MM.1S (cell line): ENCODE results near the gene PLS1.

Experiments
- DNase-seq: peaks from one replicate; pipeline ENCODE4 v3.0.0-alpha.2; 2015
- H2AFZ ChIP-seq: fragments of 300-600 bp; sonication (generic); 2 replicates; pipeline ENCODE4 v1.6.0; 2016; ENCODE audit warnings: antibody characterized with exemption, low read length
- H3F3A ChIP-seq: fragments of 300-600 bp; sonication (generic); 2 replicates; pipeline ENCODE4 v1.6.1; 2016; ENCODE audit warnings: mild to moderate bottlenecking, antibody characterized with exemption, low read length, moderate library complexity, mixed read lengths; ENCODE audit not compliant: insufficient read depth
- H3K27ac ChIP-seq: fragments of 300-600 bp; sonication (generic); 2 replicates; pipeline ENCODE4 v1.5.1; 2016; ENCODE audit warnings: mild to moderate bottlenecking, low read length
- H3K27me3 ChIP-seq: fragments of 300-600 bp; sonication (generic); replicated peaks from 2 replicates; pipeline ENCODE4 v1.6.0; 2016; ENCODE audit warnings: low read length; ENCODE audit not compliant: insufficient read depth
- H3K36me3 ChIP-seq: fragments of 300-600 bp; sonication (generic); replicated peaks from 2 replicates; pipeline ENCODE4 v1.6.1; 2016; ENCODE audit warnings: mild to moderate bottlenecking, low read length, mixed read lengths; ENCODE audit not compliant: insufficient read depth
- H3K4me1 ChIP-seq: fragments of 300-600 bp; sonication (generic); 2 replicates; pipeline ENCODE4 v1.6.1; 2016; ENCODE audit warnings: low read length, mixed read lengths
- H3K4me2 ChIP-seq: fragments of 300-600 bp; sonication (generic); 2 replicates; pipeline ENCODE4 v1.6.0; 2016; ENCODE audit warnings: low read depth, low read length
- H3K4me3 ChIP-seq: fragments of 300-600 bp; sonication (generic); 2 replicates; pipeline ENCODE4 v1.5.1; 2016; ENCODE audit warnings: low read length, mixed read lengths
- H3K79me2 ChIP-seq: fragments of 300-600 bp; sonication (generic); 2 replicates; pipeline ENCODE4 v1.6.1; 2016; ENCODE audit warnings: mixed run types, low read length, mixed read lengths
- H3K9ac ChIP-seq: fragments of 300-600 bp; sonication (generic); 2 replicates; pipeline ENCODE4 v1.6.1; 2016; ENCODE audit warnings: low read length, mixed read lengths
- H3K9me2 ChIP-seq: fragments of 300-600 bp; sonication (generic); replicated peaks from 2 replicates; pipeline ENCODE4 v1.6.1; 2016; ENCODE audit warnings: mild to moderate bottlenecking, low read length, mixed read lengths; ENCODE audit not compliant: insufficient read depth
- H3K9me3 ChIP-seq: fragments of 300-600 bp; sonication (generic); replicated peaks from 2 replicates; pipeline ENCODE4 v1.6.1; 2016; ENCODE audit warnings: mild to moderate bottlenecking, low read length, mixed read lengths; ENCODE audit not compliant: insufficient read depth
- H4K20me1 ChIP-seq: fragments of 300-600 bp; sonication (generic); 2 replicates; pipeline ENCODE4 v1.6.1; 2016; ENCODE audit warnings: mild to moderate bottlenecking, low read length, moderate library complexity, mixed read lengths; ENCODE audit not compliant: insufficient read depth
- EZH2 ChIP-seq: fragments of 300-600 bp; sonication (generic); optimal IDR thresholded peaks from 2 replicates; pipeline ENCODE3; 2017; ENCODE audit warnings: low read depth, mild to moderate bottlenecking, antibody characterized with exemption, low read length, mixed read lengths
- EZH2phosphoT487 ChIP-seq: fragments of 300-600 bp; sonication (generic); IDR thresholded peaks from 2 replicates; pipeline ENCODE4 v1.6.1; 2018; ENCODE audit warnings: antibody characterized with exemption, low read length
- TF ChIP-seq, protein P1 (sequence below): fragments of 300-600 bp; sonication (generic); IDR thresholded peaks from 2 replicates; pipeline ENCODE4 v1.5.1; 2016; ENCODE audit warnings: antibody characterized with exemption, low read length, mixed read lengths

PLS1 gene

GRCh38 chr3:142650001-142650693 lies 54.0 kb downstream of the PLS1 start:
- Histone ChIP-seq H3K4me2 (no peak overlapping the region), H2AFZ (no peak overlapping the region), H3K79me2 (no peaks in the 10 kb centered on the region), H4K20me1 (no peaks in the 10 kb centered on the region), H3K4me3 (no peak overlapping the region), H3F3A (no peaks in the 10 kb centered on the region), H3K9me3 (no peaks in the 10 kb centered on the region), H3K4me1 (no peaks in the 10 kb centered on the region), H3K27me3 (no peaks in the 10 kb centered on the region), H3K9me2 (no peaks in the 10 kb centered on the region), H3K27ac (no peak overlapping the region), H3K36me3 (no peaks in the 10 kb centered on the region), H3K9ac (no peak overlapping the region)
- TF ChIP-seq, protein P1, sequence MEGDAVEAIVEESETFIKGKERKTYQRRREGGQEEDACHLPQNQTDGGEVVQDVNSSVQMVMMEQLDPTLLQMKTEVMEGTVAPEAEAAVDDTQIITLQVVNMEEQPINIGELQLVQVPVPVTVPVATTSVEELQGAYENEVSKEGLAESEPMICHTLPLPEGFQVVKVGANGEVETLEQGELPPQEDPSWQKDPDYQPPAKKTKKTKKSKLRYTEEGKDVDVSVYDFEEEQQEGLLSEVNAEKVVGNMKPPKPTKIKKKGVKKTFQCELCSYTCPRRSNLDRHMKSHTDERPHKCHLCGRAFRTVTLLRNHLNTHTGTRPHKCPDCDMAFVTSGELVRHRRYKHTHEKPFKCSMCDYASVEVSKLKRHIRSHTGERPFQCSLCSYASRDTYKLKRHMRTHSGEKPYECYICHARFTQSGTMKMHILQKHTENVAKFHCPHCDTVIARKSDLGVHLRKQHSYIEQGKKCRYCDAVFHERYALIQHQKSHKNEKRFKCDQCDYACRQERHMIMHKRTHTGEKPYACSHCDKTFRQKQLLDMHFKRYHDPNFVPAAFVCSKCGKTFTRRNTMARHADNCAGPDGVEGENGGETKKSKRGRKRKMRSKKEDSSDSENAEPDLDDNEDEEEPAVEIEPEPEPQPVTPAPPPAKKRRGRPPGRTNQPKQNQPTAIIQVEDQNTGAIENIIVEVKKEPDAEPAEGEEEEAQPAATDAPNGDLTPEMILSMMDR, result no peak
- TF ChIP-seq EZH2phosphoT487, result no peak
- no peak for TF ChIP-seq EZH2
- DNase-seq, result no peak

DNA sequence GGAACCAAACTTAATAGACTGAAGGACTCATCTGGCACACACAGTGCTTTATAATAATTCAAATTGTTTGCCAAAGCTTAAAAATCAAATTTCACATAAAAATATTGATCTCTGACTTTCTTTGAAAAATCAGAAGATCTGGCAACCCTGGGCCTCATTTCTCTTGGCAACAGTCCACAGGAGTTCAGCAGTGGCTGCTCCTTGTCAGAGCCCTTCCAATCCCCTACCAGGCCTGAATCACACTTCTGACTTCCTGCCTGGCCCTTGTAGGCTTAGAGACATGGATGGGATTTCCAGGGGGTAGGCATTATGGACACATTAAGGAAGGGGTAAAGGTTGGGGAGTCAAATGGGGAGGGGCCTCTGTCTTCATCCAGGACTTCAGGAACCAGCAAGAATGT lies 55.5 kb downstream of the PLS1 start:
- Histone ChIP-seq H4K20me1 (no peaks in the 10 kb centered on the region), H3K4me1 (no peaks in the 10 kb centered on the region), H3F3A (no peaks in the 10 kb centered on the region), H3K27me3 (no peaks in the 10 kb centered on the region), H3K4me2 (no peak overlapping the region), H3K79me2 (no peaks in the 10 kb centered on the region), H3K9me2 (no peaks in the 10 kb centered on the region), H3K27ac (no peak overlapping the region), H3K36me3 (no peaks in the 10 kb centered on the region), H3K4me3 (no peak overlapping the region), H3K9me3 (no peaks in the 10 kb centered on the region), H3K9ac (no peak overlapping the region), H2AFZ (no peak overlapping the region)
- no peak for DNase-seq
- TF ChIP-seq EZH2phosphoT487, result no peak
- no peak for TF ChIP-seq EZH2
- TF ChIP-seq, protein P1, result no peak

GRCh38 chr3:142652826-142653292 lies 56.7 kb downstream of the PLS1 start:
- Histone ChIP-seq H2AFZ (no peak overlapping the region), H3K27ac (no peak overlapping the region), H3K27me3 (no peaks in the 10 kb centered on the region), H3K9me3 (no peaks in the 10 kb centered on the region), H3K79me2 (no peaks in the 10 kb centered on the region), H3K4me3 (no peak overlapping the region), H3K9ac (no peak overlapping the region), H4K20me1 (no peaks in the 10 kb centered on the region), H3K4me1 (no peaks in the 10 kb centered on the region), H3K9me2 (no peaks in the 10 kb centered on the region), H3K4me2 (no peak overlapping the region), H3F3A (no peaks in the 10 kb centered on the region), H3K36me3 (no peaks in the 10 kb centered on the region)
- DNase-seq, result no peak
- TF ChIP-seq, protein P1, result no peak
- TF ChIP-seq EZH2 (no peak), EZH2phosphoT487 (no peak)
